ENCODE results near the gene ZNF485. TPM values are rescaled to one million over a fixed set of nuclear protein-coding genes. Genes with fewer than 3 reads are reported as not detected.

Gene ZNF485
- total RNA-seq (1 to 10 TPM; 2.1 to 4.5 TPM), polyA plus RNA-seq (1 to 10 TPM in 1 of 2 donors, under 1 TPM in 1; 0.88 to 1.2 TPM)
- long read RNA-seq, donor 1, transcript ZNF485-201 (5 exons, 2,054 nt): major isoform, 5 of 11 reads
- long read RNA-seq, donor 1, partial matches to known transcripts: 0 of 11 reads
- long read RNA-seq, donor 1, other reads (novel, unspliced or antisense): 6 of 11 reads
- long read RNA-seq, donor 2, partial matches to known transcripts: 0 of 2 reads
- long read RNA-seq, donor 2, other reads (novel, unspliced or antisense): 1 of 2 reads

DNA sequence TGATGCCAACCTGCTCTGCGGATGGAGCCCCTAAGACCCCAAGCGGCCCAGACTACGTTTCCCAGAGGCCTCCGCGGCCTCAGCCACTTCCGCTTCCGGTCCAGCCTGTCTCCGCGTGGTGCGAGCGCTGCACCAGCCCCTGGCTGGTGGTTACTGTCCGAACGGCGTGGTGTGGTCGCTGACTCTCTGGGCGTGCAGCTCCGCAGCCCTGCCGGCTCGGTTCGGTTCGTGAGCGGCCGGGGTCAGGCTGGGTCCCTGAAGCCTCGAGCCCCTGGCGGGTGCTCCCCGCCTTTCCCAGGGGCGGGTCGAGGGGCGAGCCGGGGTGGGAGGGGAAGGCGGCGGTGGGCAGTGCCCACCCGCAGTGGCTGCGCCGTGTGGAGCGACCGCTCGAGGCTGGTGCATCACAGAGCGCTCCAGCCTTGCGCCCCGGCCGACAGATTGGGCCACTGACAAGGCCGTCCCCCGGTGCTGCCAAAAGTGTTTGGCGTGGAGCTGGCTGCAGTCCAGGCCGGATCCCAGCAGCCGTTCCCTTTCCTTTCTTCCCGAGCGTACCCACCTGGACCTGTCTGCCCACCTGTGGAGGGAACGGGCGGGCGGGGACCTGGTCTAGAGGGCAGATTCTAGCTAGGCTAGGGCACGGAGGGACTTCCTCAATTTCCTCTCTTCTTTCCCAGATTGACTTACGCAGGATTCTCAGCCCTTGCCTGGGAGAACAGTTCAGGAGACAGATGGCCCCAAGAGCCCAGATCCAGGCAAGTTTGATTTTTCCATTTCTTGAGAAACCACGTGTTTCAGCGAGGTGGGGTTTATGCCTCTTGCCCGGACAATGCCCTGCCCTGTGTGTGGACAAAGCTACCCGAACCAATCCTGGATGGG lies at the start of gene ZNF485:
ZNF485 (plus strand) TSS at position 116 of the 876 bp plus-strand sequence; CDS start at position 729, 613 bp downstream.
- ATAC-seq (ENCODE audit: low FRiP score) (peak; percentile 93), DNase-seq (peak; percentile 83 to 93)
- H3K4me3 ChIP-seq (ENCODE audit: low read length in 2 of 2): peak within 1 kb of the TSS; percentile 31 to 59
- H3K27me3 ChIP-seq (ENCODE audit: control insufficient read depth in 1 of 2, insufficient read depth in 2 of 2, low read length in 1 of 2): no peaks in the 10 kb centered on the region
- intact Hi-C loops (cut with DNase I): no loop called here
- H3K27ac ChIP-seq (ENCODE audit: low read depth in 1 of 2, low read length in 2 of 2): no peak within 1 kb of the TSS
- 2% methylated on average over 43 to 58 of the region's 58 CpGs for WGBS, 2 donors
- H3K36me3 ChIP-seq (ENCODE audit: control insufficient read depth in 1 of 2, insufficient read depth in 2 of 2, low read length in 1 of 2): no peaks in the 10 kb centered on the region
- no peaks in the 10 kb centered on the region for H3K9me3 ChIP-seq (ENCODE audit: control insufficient read depth, low read length)
- no peaks in the 10 kb centered on the region for H3K4me1 ChIP-seq (ENCODE audit: control insufficient read depth in 1 of 2, insufficient read depth in 2 of 2, low read length in 2 of 2)

DNA sequence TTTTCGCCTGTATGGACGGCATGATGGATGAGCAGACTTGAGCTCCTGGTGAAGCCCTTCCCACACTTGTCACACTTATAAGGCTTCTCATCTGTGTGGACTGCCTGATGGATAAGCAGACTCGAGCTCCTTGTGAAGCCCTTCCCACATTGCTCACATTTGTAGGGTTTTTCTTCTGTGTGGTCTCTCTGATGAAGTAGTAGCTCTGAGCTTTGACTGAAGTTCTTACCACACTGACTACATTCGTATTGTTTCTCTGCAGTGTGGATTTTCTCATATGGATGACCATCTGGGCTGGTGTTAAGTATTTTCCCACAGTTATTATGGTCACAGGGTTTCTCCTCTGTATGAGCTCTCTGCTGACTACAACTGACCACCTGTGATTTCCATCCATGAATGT lies 49.0 kb upstream of the ZNF485 start:
- Histone ChIP-seq H3K4me1 (ENCODE audit: control insufficient read depth in 1 of 2, insufficient read depth in 2 of 2, low read length in 2 of 2) (no peaks in the 10 kb centered on the region), H3K4me3 (ENCODE audit: low read length in 2 of 2) (no peak overlapping the region), H3K27ac (ENCODE audit: low read depth in 1 of 2, low read length in 2 of 2) (no peak overlapping the region), H3K27me3 (ENCODE audit: control insufficient read depth in 1 of 2, insufficient read depth in 2 of 2, low read length in 1 of 2) (no peaks in the 10 kb centered on the region), H3K9me3 (ENCODE audit: control insufficient read depth, low read length) (peaks cover 33% of the 10 kb centered on the region), H3K36me3 (ENCODE audit: control insufficient read depth in 1 of 2, insufficient read depth in 2 of 2, low read length in 1 of 2) (peaks cover 14 to 22% of the 10 kb centered on the region in 2 donors)
- intact Hi-C loops (cut with DNase I): no loop called here
- no peak for DNase-seq
- no peak for ATAC-seq (ENCODE audit: low FRiP score)
- WGBS, 2 donors: 94% methylated on average over 4 of the region's 4 CpGs

DNA sequence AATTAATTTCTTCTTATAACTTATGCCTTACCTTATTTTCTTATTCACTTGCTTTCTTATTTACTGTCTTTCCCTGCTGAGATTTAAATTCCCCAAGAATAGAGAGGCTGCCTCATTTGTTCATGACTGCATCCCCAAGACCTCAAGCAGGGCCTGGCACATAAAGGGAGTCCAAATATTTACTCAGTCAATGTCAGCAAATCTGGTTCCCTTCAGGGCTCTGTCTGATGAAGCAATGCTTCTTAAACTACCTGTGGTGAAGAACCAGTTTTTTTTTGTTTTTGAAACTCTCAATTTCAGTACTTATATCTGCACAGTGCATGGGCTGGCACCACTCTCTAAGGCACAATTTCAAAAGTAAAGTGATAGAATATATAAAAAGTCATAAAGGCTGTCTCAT lies 36.6 kb upstream of the ZNF485 start:
- Histone ChIP-seq H3K4me1 (ENCODE audit: control insufficient read depth in 1 of 2, insufficient read depth in 2 of 2, low read length in 2 of 2) (peaks cover 0 to 7% of the 10 kb centered on the region in 2 donors), H3K4me3 (ENCODE audit: low read length in 2 of 2) (no peak overlapping the region), H3K9me3 (ENCODE audit: control insufficient read depth, low read length) (no peaks in the 10 kb centered on the region), H3K36me3 (ENCODE audit: control insufficient read depth in 1 of 2, insufficient read depth in 2 of 2, low read length in 1 of 2) (peaks cover 3 to 9% of the 10 kb centered on the region in 2 donors), H3K27me3 (ENCODE audit: control insufficient read depth in 1 of 2, insufficient read depth in 2 of 2, low read length in 1 of 2) (no peaks in the 10 kb centered on the region), H3K27ac (ENCODE audit: low read depth in 1 of 2, low read length in 2 of 2) (no peak overlapping the region)
- no peak for DNase-seq
- no peak for ATAC-seq (ENCODE audit: low FRiP score)
- intact Hi-C loops (cut with DNase I): no loop called here

DNA sequence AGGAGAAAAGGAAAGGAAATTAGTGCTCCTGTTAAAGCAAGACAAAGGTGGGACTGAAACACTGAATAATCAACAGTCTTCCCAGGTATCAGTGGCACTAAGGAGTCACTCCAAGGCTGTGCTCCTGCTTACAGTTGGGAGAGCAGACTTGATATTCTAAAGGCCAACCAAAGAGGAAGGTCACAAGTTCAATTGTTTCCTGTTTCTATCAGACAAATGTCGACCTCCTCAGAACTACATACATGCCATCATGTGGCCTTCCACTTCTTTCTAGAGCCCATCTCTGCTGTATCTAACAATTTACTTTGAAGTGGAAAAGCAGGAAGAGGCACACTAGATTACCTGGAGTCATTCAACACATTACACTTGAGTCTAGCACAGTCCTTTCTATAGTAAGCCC lies 35.3 kb upstream of the ZNF485 start:
- no peak for DNase-seq
- H3K36me3 ChIP-seq (ENCODE audit: control insufficient read depth in 1 of 2, insufficient read depth in 2 of 2, low read length in 1 of 2): peaks cover 3 to 7% of the 10 kb centered on the region in 2 donors
- H3K9me3 ChIP-seq (ENCODE audit: control insufficient read depth, low read length): no peaks in the 10 kb centered on the region
- H3K4me3 ChIP-seq (ENCODE audit: low read length in 2 of 2): no peak overlapping the region
- peaks cover 0 to 7% of the 10 kb centered on the region in 2 donors for H3K4me1 ChIP-seq (ENCODE audit: control insufficient read depth in 1 of 2, insufficient read depth in 2 of 2, low read length in 2 of 2)
- intact Hi-C loops (cut with DNase I): no loop called here
- no peak overlapping the region for H3K27ac ChIP-seq (ENCODE audit: low read depth in 1 of 2, low read length in 2 of 2)
- no peak for ATAC-seq (ENCODE audit: low FRiP score)
- no peaks in the 10 kb centered on the region for H3K27me3 ChIP-seq (ENCODE audit: control insufficient read depth in 1 of 2, insufficient read depth in 2 of 2, low read length in 1 of 2)
- WGBS, 2 donors: 52 to 61% methylated on average over 1 of the region's 1 CpG

DNA sequence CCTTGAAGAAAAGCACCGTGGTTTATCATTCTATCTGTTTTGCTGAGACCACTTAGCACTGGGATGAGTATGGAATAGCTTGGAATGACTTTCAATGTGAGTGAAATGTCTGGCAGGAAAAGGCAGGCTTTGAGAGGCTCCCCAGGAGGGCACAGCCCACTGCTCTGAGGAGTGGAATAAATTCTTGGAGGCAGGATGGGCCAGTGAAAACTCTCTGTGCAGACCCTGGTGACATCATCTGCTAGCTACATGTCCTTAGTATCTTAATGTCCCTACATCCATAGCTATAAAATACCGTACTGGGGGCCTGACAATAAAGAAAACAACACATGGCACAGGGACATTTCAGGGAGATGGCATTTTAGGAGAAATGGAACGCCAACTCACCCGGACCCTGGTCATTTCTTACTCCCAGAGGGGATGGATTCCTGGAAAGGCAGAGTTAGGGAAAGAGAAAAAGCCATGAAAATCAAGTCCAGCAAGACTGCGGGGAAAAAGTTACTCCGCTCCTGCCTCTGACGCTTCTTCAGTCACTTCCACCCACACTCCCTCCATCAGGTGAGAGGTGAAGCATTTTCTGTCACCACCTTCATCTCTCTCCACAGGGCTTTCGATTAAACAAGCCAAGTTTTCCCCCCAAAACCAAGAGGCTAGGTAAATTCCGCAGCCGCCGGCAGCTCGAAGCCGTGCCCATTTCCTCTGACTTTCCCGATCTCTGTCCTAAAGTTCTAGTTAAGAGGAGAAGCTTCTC lies 32.8 kb upstream of the ZNF485 start:
- H3K4me1 ChIP-seq (ENCODE audit: control insufficient read depth in 1 of 2, insufficient read depth in 2 of 2, low read length in 2 of 2): peaks cover 0 to 7% of the 10 kb centered on the region in 2 donors
- H3K27me3 ChIP-seq (ENCODE audit: control insufficient read depth in 1 of 2, insufficient read depth in 2 of 2, low read length in 1 of 2): no peaks in the 10 kb centered on the region
- peak overlapping the region; percentile 34 to 49 for H3K4me3 ChIP-seq (ENCODE audit: low read length in 2 of 2)
- WGBS, 2 donors: 23 to 31% methylated on average over 14 of the region's 14 CpGs
- H3K36me3 ChIP-seq (ENCODE audit: control insufficient read depth in 1 of 2, insufficient read depth in 2 of 2, low read length in 1 of 2): peaks cover 0 to 3% of the 10 kb centered on the region in 2 donors
- H3K27ac ChIP-seq (ENCODE audit: low read depth in 1 of 2, low read length in 2 of 2): no peak overlapping the region
- intact Hi-C loops (cut with DNase I): no loop called here
- H3K9me3 ChIP-seq (ENCODE audit: control insufficient read depth, low read length): no peaks in the 10 kb centered on the region
- ATAC-seq (ENCODE audit: low FRiP score) (peak; percentile 39), DNase-seq (no peak)

DNA sequence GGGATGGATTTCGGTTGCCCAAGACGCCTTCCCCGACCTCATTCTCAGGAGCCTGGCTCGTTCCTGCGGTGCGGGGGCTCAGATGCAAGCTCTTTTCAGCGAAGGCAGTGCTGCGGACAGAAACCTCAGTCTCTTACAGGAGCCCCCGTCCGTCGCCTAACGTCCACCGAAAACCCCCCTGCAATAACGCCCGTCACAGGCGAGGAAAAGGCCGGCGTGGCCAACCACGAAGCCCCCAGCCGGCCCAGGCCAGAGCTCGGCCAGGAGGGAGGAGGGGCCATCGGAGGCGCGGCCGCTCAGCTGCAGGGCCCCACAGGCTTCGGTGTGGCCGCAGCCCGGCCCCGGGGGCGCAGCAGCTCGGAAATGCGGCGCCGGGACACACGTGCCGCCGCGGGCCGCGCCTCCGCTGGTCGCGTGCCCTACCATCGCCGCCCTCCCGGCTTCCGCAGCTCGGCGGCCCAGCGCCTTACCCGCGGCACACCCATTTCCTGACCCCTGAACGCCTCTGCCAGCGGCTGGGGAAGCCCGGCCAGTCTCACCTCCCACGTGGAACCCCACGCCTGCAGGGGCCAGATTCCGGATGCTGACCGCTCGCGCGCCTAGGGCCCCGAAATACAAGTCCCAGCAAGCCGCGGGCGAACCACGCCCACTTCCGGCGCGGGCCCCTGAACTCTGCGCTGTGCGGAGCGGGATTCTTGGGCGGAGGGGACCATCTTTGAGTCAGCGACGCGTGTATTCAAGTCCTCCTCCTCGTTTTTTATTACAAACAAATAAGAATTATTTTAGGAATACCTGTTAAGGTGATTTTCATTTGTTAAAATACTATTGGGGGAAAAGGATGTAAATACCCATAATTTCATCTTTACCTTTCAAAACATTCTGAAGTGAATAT lies 32.0 kb upstream of the ZNF485 start, which contains the start of gene ZNF239:
ZNF239 (minus strand) TSS at position 616 of the 892 bp plus-strand sequence. CDS start 16,537 bp downstream, outside the sequence.
- no peaks in the 10 kb centered on the region for H3K27me3 ChIP-seq (ENCODE audit: control insufficient read depth in 1 of 2, insufficient read depth in 2 of 2, low read length in 1 of 2)
- H3K4me1 ChIP-seq (ENCODE audit: control insufficient read depth in 1 of 2, insufficient read depth in 2 of 2, low read length in 2 of 2): peaks cover 0 to 7% of the 10 kb centered on the region in 2 donors
- WGBS, 2 donors: 0 to 2% methylated on average over 71 to 78 of the region's 78 CpGs
- DNase-seq (peak; percentile 96 to 97), ATAC-seq (ENCODE audit: low FRiP score) (peak; percentile 97)
- peaks cover 0 to 3% of the 10 kb centered on the region in 2 donors for H3K36me3 ChIP-seq (ENCODE audit: control insufficient read depth in 1 of 2, insufficient read depth in 2 of 2, low read length in 1 of 2)
- intact Hi-C loops (cut with DNase I): no loop called here
- peak within 1 kb of the TSS in 1 of 2 donors; percentile 65 for H3K27ac ChIP-seq (ENCODE audit: low read depth in 1 of 2, low read length in 2 of 2)
- H3K4me3 ChIP-seq (ENCODE audit: low read length in 2 of 2): peak within 1 kb of the TSS; percentile 34 to 49
- no peaks in the 10 kb centered on the region for H3K9me3 ChIP-seq (ENCODE audit: control insufficient read depth, low read length)

DNA sequence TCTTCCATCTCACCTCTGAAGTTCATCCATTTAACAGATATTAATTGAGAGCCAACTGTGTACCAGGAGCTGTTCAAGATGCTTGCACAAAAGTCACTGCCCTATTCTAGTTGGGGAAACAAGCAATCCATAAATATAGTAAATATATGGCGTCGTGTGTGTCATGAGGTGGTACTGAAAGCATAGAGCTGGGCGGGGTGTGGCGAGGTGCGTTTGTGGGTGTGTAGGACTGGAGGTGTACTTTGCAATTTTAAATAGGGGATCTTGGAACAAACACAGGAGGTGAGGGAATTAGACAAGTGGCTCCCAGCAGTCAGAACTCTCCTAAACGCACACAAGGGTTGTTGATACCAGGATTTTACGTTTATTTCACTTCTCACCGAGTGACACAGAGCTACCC lies 31.3 kb upstream of the ZNF485 start:
- DNase-seq (no peak), ATAC-seq (ENCODE audit: low FRiP score) (no peak)
- Histone ChIP-seq H3K4me1 (ENCODE audit: control insufficient read depth in 1 of 2, insufficient read depth in 2 of 2, low read length in 2 of 2) (peaks cover 0 to 7% of the 10 kb centered on the region in 2 donors), H3K9me3 (ENCODE audit: control insufficient read depth, low read length) (no peaks in the 10 kb centered on the region), H3K27me3 (ENCODE audit: control insufficient read depth in 1 of 2, insufficient read depth in 2 of 2, low read length in 1 of 2) (no peaks in the 10 kb centered on the region), H3K4me3 (ENCODE audit: low read length in 2 of 2) (peak overlapping the region in 1 of 2 donors; percentile 34), H3K36me3 (ENCODE audit: control insufficient read depth in 1 of 2, insufficient read depth in 2 of 2, low read length in 1 of 2) (no peaks in the 10 kb centered on the region), H3K27ac (ENCODE audit: low read depth in 1 of 2, low read length in 2 of 2) (no peak overlapping the region)
- intact Hi-C loops (cut with DNase I): no loop called here
- WGBS, 2 donors: 89 to 90% methylated on average over 8 of the region's 8 CpGs

DNA sequence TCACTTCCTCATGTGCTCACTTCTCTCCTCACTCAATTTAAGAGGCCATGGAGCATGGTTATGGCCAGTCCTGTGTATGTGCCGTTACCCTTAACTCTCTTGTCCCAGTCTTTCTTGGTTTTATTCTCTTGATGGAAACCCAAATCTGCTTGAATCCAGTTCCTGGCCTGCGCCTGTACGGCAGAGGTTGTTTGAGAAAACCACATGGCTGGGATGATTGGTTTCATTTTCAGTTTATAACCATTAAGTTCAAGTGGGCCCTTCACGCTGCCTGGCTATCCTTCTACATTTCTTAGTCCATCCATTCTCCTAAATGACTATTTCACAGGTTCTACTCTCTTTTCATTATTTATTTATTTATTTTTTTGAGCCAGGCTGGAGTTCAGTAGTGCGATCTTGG lies 30.2 kb upstream of the ZNF485 start:
- H3K4me3 ChIP-seq (ENCODE audit: low read length in 2 of 2): no peak overlapping the region
- no peak for DNase-seq
- intact Hi-C loops (cut with DNase I): no loop called here
- no peak overlapping the region for H3K27ac ChIP-seq (ENCODE audit: low read depth in 1 of 2, low read length in 2 of 2)
- H3K9me3 ChIP-seq (ENCODE audit: control insufficient read depth, low read length): no peaks in the 10 kb centered on the region
- no peak for ATAC-seq (ENCODE audit: low FRiP score)
- 94 to 98% methylated on average over 5 of the region's 5 CpGs for WGBS, 2 donors
- no peaks in the 10 kb centered on the region for H3K36me3 ChIP-seq (ENCODE audit: control insufficient read depth in 1 of 2, insufficient read depth in 2 of 2, low read length in 1 of 2)
- no peaks in the 10 kb centered on the region for H3K27me3 ChIP-seq (ENCODE audit: control insufficient read depth in 1 of 2, insufficient read depth in 2 of 2, low read length in 1 of 2)
- peaks cover 0 to 7% of the 10 kb centered on the region in 2 donors for H3K4me1 ChIP-seq (ENCODE audit: control insufficient read depth in 1 of 2, insufficient read depth in 2 of 2, low read length in 2 of 2)
